Activated CD8-positive, alpha-beta memory T cell treated with anti-CD3 and anti-CD28 coated beads for 48 hours (primary cell): Measurements from ENCODE around the gene SIL1.
"Not testable (repeated sequence)": the region's sequence is repeated elsewhere in the genome, so short reads cannot be mapped to it uniquely, and the experiment has no call there.

Source experiments
- DNase-seq, 3 experiments: peaks; one replicate each; pipeline ENCODE4 v3.0.0-alpha.2; 2020; ENCODE audit warnings: low read depth in 2 of 3, low spot score in 2 of 3

SIL1 gene

GRCh38 chr5:139038613-139039305 lies 159.4 kb downstream of the SIL1 start:
- no peak for DNase-seq

GRCh38 chr5:139037732-139038131 lies 160.4 kb downstream of the SIL1 start:
- DNase-seq = no peak

GRCh38 chr5:139036332-139036731 lies 161.8 kb downstream of the SIL1 start:
- not testable (repeated sequence) for DNase-seq

GRCh38 chr5:139027150-139027549 lies 171.0 kb downstream of the SIL1 start:
- DNase-seq = no peak

GRCh38 chr5:139025651-139026050 lies 172.5 kb downstream of the SIL1 start:
- DNase-seq = no peak

GRCh38 chr5:139023286-139023685 lies 174.9 kb downstream of the SIL1 start:
- no peak for DNase-seq

GRCh38 chr5:139022528-139022927 lies 175.6 kb downstream of the SIL1 start:
- DNase-seq = no peak

- DNase-seq = no peak
Observed at GRCh38 chr5:139021346-139021745, 176.8 kb downstream of the SIL1 start.

- DNase-seq = no peak
Observed at GRCh38 chr5:139019880-139020279, 178.3 kb downstream of the SIL1 start.

- no peak for DNase-seq
Observed at GRCh38 chr5:139019211-139019610, 179.0 kb downstream of the SIL1 start.

GRCh38 chr5:139017624-139018023 lies 180.5 kb downstream of the SIL1 start:
- no peak for DNase-seq

GRCh38 chr5:139016186-139016585 lies 182.0 kb downstream of the SIL1 start:
- no peak for DNase-seq

GRCh38 chr5:139014726-139015125 lies 183.4 kb downstream of the SIL1 start:
- DNase-seq = no peak

GRCh38 chr5:139012176-139012575 lies 186.0 kb downstream of the SIL1 start:
- no peak for DNase-seq

- DNase-seq = not testable (repeated sequence)
Observed at GRCh38 chr5:139011156-139011555, 187.0 kb downstream of the SIL1 start.

- no peak for DNase-seq
Observed at GRCh38 chr5:139004374-139005307, 193.5 kb downstream of the SIL1 start.

GRCh38 chr5:138999674-139000073 lies 198.5 kb downstream of the SIL1 start:
- no peak for DNase-seq

GRCh38 chr5:138998521-138998920 lies 199.6 kb downstream of the SIL1 start:
- DNase-seq = no peak

GRCh38 chr5:138996120-138996519 lies 202.0 kb downstream of the SIL1 start:
- no peak for DNase-seq

GRCh38 chr5:138990986-138991590 lies 207.1 kb downstream of the SIL1 start:
- no peak for DNase-seq

- DNase-seq = no peak
Observed at GRCh38 chr5:138989720-138990119, 208.4 kb downstream of the SIL1 start.
